OCI-LY7 (cell line): ENCODE results near the gene SMIM24. TPM values are rescaled to one million over a fixed set of nuclear protein-coding genes. Genes with fewer than 3 reads are reported as not detected.

Experiments
- BruUV-seq: library from RNA; stranded (reverse); fragments of 400-500 nt; replicated peaks from 2 replicates; lab custom pipeline; 2021; lab: Mats Ljungman, UMichigan
- CTCF ChIA-PET: fragments of 300-600 bp; sonication (Branson Sonifier 250); formaldehyde crosslinking; loops from one replicate; lab custom pipeline; 2022; ENCODE audit warnings: antibody characterized with exemption; ENCODE audit not compliant: unreplicated experiment; lab: Charles Lee
- POLR2A ChIA-PET: fragments of 300-600 bp; sonication (Branson Sonifier 250); formaldehyde crosslinking; loops from one replicate; lab custom pipeline; 2022; ENCODE audit warnings: antibody characterized with exemption; lab: Charles Lee
- DNase-seq: peaks from one replicate; pipeline ENCODE4 v3.0.0-alpha.2; 2015; ENCODE audit warnings: low spot score
- H2AFZ ChIP-seq: fragments of 200-600 bp; sonication (generic), shearing (Covaris generic); 2 replicates; pipeline ENCODE4 v1.6.1; 2014; ENCODE audit warnings: mild to moderate bottlenecking, antibody characterized with exemption, low read length, moderate library complexity
- H3K27ac ChIP-seq: fragments of 200-600 bp; sonication (generic); 2 replicates; pipeline ENCODE4 v1.5.1; 2014; ENCODE audit warnings: mixed run types, low read depth, mild to moderate bottlenecking, moderate library complexity, low read length, inconsistent platforms; ENCODE audit not compliant: poor library complexity, severe bottlenecking
- H3K36me3 ChIP-seq: fragments of 200-600 bp; sonication (generic); 2 replicates; pipeline ENCODE4 v1.6.1; 2014; ENCODE audit warnings: mild to moderate bottlenecking, antibody characterized with exemption, low read length, moderate library complexity, mixed read lengths; ENCODE audit not compliant: insufficient read depth
- H3K4me1 ChIP-seq: fragments of 200-600 bp; sonication (generic); 2 replicates; pipeline ENCODE4 v1.5.1; 2014; ENCODE audit warnings: mild to moderate bottlenecking, low read length; ENCODE audit not compliant: insufficient read depth, poor library complexity, severe bottlenecking
- H3K4me2 ChIP-seq: fragments of 200-600 bp; sonication (generic); 2 replicates; pipeline ENCODE4 v1.6.1; 2014; ENCODE audit warnings: mild to moderate bottlenecking, low read length
- H3K4me3 ChIP-seq: fragments of 200-600 bp; sonication (generic); 2 replicates; pipeline ENCODE4 v1.5.1; 2014; ENCODE audit warnings: mild to moderate bottlenecking, low read depth, low read length; ENCODE audit not compliant: poor library complexity, severe bottlenecking
- H3K79me2 ChIP-seq: fragments of 200-600 bp; sonication (generic); 2 replicates; pipeline ENCODE4 v1.6.1; 2016; ENCODE audit warnings: low read depth, mild to moderate bottlenecking, low read length, moderate library complexity, mixed read lengths; ENCODE audit not compliant: insufficient read depth
- H3K9me2 ChIP-seq: fragments of 200-600 bp; sonication (generic); 2 replicates; pipeline ENCODE4 v1.6.1; 2016; ENCODE audit warnings: mild to moderate bottlenecking, low read length, mixed read lengths; ENCODE audit not compliant: insufficient read depth
- H3K9me3 ChIP-seq: fragments of 200-600 bp; sonication (generic); 2 replicates; pipeline ENCODE4 v1.6.1; 2014; ENCODE audit warnings: mild to moderate bottlenecking, mixed run types, low read length, mixed read lengths
- H4K20me1 ChIP-seq: fragments of 200-600 bp; sonication (generic); 2 replicates; pipeline ENCODE4 v1.6.1; 2014; ENCODE audit warnings: mild to moderate bottlenecking, antibody characterized with exemption, low read length, moderate library complexity, mixed read lengths; ENCODE audit not compliant: insufficient read depth
- CTCF ChIP-seq: fragments of 200-600 bp; sonication (generic); conservative IDR thresholded peaks from 2 replicates; pipeline ENCODE4 v1.5.1; 2014; ENCODE audit warnings: mild to moderate bottlenecking, antibody characterized with exemption, low read length, moderate library complexity, mixed read lengths
- EZH2phosphoT487 ChIP-seq: fragments of 200-600 bp; sonication (generic); IDR thresholded peaks from 2 replicates; pipeline ENCODE4 v1.6.1; 2018; ENCODE audit warnings: low read depth, borderline replicate concordance, mild to moderate bottlenecking, mixed run types, antibody characterized with exemption, low read length, moderate library complexity, mixed read lengths
- intact Hi-C: fragments of 100-400 bp; cut with micrococcal nuclease; formaldehyde crosslinking; loops from one replicate; pipeline ENCODE4 v1.10.0; 2022; ENCODE audit not compliant: unreplicated experiment
- total RNA-seq, 2 experiments: library from RNA; depleted of rRNA in 1 of 2; stranded (reverse); fragments of >200 nt in 1 of 2; shearing (Covaris generic) in 1 of 2; gene quantifications; 2 replicates each; pipeline ENCODE4 v1.2.3, GENCODE V29; 2014 to 2022

The SMIM24 gene
- total RNA-seq, 2 experiments from 2014 or later = 6.8 to 9.9 TPM

- Histone ChIP-seq H2AFZ (no peak overlapping the region), H4K20me1 (no peaks in the 10 kb centered on the region), H3K4me2 (no peak overlapping the region), H3K4me3 (no peak overlapping the region), H3K79me2 (no peaks in the 10 kb centered on the region), H3K4me1 (peaks cover 25% of the 10 kb centered on the region), H3K27ac (no peak overlapping the region), H3K9me3 (no peaks in the 10 kb centered on the region), H3K9me2 (no peaks in the 10 kb centered on the region), H3K36me3 (no peaks in the 10 kb centered on the region)
- BruUV-seq = no TSS peak
- intact Hi-C loops = no loop called here
- ChIA-PET POLR2A (no interaction called here), CTCF (no interaction called here)
- TF ChIP-seq CTCF (no peak), EZH2phosphoT487 (no peak)
- no peak for DNase-seq
These were observed 4.9 kb downstream of the SMIM24 start for GRCh38 chr19:3475449-3475848.

GRCh38 chr19:3474614-3475013 is 5.7 kb downstream of the SMIM24 start:
- Histone ChIP-seq H3K36me3 (no peaks in the 10 kb centered on the region), H3K79me2 (no peaks in the 10 kb centered on the region), H2AFZ (no peak overlapping the region), H3K27ac (no peak overlapping the region), H3K4me2 (no peak overlapping the region), H3K4me1 (peaks cover 17% of the 10 kb centered on the region), H3K9me3 (no peaks in the 10 kb centered on the region), H4K20me1 (no peaks in the 10 kb centered on the region), H3K4me3 (no peak overlapping the region), H3K9me2 (no peaks in the 10 kb centered on the region)
- DNase-seq = no peak
- ChIA-PET CTCF (no interaction called here), POLR2A (no interaction called here)
- BruUV-seq = no TSS peak
- intact Hi-C loops = no loop called here
- no peak for TF ChIP-seq CTCF
- no peak for TF ChIP-seq EZH2phosphoT487

GRCh38 chr19:3474010-3474409 is 6.3 kb downstream of the SMIM24 start:
- intact Hi-C loops = no loop called here
- POLR2A ChIA-PET = no interaction called here
- Histone ChIP-seq H3K4me3 (no peak overlapping the region), H3K9me3 (no peaks in the 10 kb centered on the region), H3K79me2 (no peaks in the 10 kb centered on the region), H3K36me3 (no peaks in the 10 kb centered on the region), H4K20me1 (no peaks in the 10 kb centered on the region), H3K4me2 (no peak overlapping the region), H3K27ac (no peak overlapping the region), H2AFZ (no peak overlapping the region), H3K4me1 (peaks cover 11% of the 10 kb centered on the region), H3K9me2 (no peaks in the 10 kb centered on the region)
- TF ChIP-seq CTCF (no peak), EZH2phosphoT487 (no peak)
- CTCF ChIA-PET = no interaction called here
- DNase-seq = no peak
- no TSS peak for BruUV-seq
